HepG2 (cell line): ENCODE data around the gene DGKG. TPM values are rescaled to one million over a fixed set of nuclear protein-coding genes. Genes with fewer than 3 reads are reported as not detected.

Experiments used
- ATAC-seq: fragments of 200-7000 bp; cut with Tn5 transposase; 3 replicates; pipeline ENCODE4 v1.9.1; 2020; ENCODE audit warnings: mild to moderate bottlenecking, moderate library complexity
- BruUV-seq: library from RNA; stranded (reverse); fragments of 400-500 nt; replicated peaks from 2 replicates; lab custom pipeline; 2021; lab: Mats Ljungman, UMichigan
- CTCF ChIA-PET: fragments of 300-600 bp; formaldehyde crosslinking; extraction: SDS; loops from one replicate; lab custom pipeline; 2021; ENCODE audit warnings: low total read pairs, inconsistent platforms, low intra/inter-chr PET ratio; lab: Yijun Ruan, JAX
- POLR2A ChIA-PET: fragments of 350-600 bp; sonication (Branson Sonifier 250); formaldehyde crosslinking; loops from one replicate; lab custom pipeline; 2020; ENCODE audit warnings: antibody characterized with exemption, inconsistent platforms; lab: Yijun Ruan, JAX
- DNase-seq: peaks from one replicate; pipeline ENCODE4 v3.0.0-alpha.2; 2015; ENCODE audit warnings: low spot score
- FAIRE-seq: peaks from 3 replicates; lab custom pipeline; 2011; peaks lifted over from hg19 to GRCh38; lab: Jason Lieb, UNC
- H2AFZ ChIP-seq: one replicate; pipeline ENCODE4 v1.6.1; 2011; ENCODE audit warnings: low read length, inconsistent platforms
- H3K27ac ChIP-seq: fragments of 300-600 bp; 3 replicates; pipeline ENCODE4 v1.8.0; 2011; ENCODE audit warnings: mixed run types, mild to moderate bottlenecking, mixed read lengths, low read length, inconsistent platforms; ENCODE audit not compliant: insufficient read depth; ENCODE audit errors: extremely low read length
- H3K27me3 ChIP-seq, 2 experiments: fragments of 200-600 bp in 1 of 2; 2 replicates in 1 of 2; 3 replicates in 1 of 2; pipeline versions ENCODE4 v1.6.0 to v1.8.0; 2011; ENCODE audit warnings: low read length in 2 of 2, mild to moderate bottlenecking in 2 of 2, moderate library complexity in 2 of 2, inconsistent platforms in 1 of 2; ENCODE audit not compliant: insufficient read depth in 2 of 2, control insufficient read depth in 1 of 2
- H3K36me3 ChIP-seq, 2 experiments: fragments of 200-600 bp in 1 of 2; replicated peaks in 1 of 2; 2 replicates in 1 of 2; 3 replicates in 1 of 2; pipeline versions ENCODE4 v1.5.1 to v1.8.0; 2011; ENCODE audit warnings: low read length in 2 of 2, inconsistent platforms in 1 of 2; ENCODE audit not compliant: insufficient read depth in 2 of 2, control insufficient read depth in 1 of 2
- H3K4me1 ChIP-seq: 2 replicates; pipeline ENCODE4 v1.5.1; 2012; ENCODE audit warnings: low read length, inconsistent platforms; ENCODE audit not compliant: insufficient read depth
- H3K4me2 ChIP-seq: 2 replicates; pipeline ENCODE4 v1.6.0; 2011; ENCODE audit warnings: low read depth, low read length, inconsistent platforms
- H3K4me3 ChIP-seq, 3 experiments: fragments of 200-600 bp in 1 of 3; sonication (generic), shearing (Covaris generic) in 1 of 3; replicated peaks in 1 of 3; 2 replicates each; pipeline ENCODE4 v1.5.1; 2011 to 2016; ENCODE audit warnings: low read length in 3 of 3, inconsistent platforms in 2 of 3, low read depth in 2 of 3, mild to moderate bottlenecking in 2 of 3, control low read depth in 1 of 3, mixed read lengths in 1 of 3; ENCODE audit not compliant: insufficient read depth in 1 of 3
- H3K79me2 ChIP-seq: one replicate; pipeline ENCODE4 v1.6.1; 2011; ENCODE audit warnings: low read length, inconsistent platforms; ENCODE audit not compliant: insufficient read depth
- H3K9ac ChIP-seq: 2 replicates; pipeline ENCODE4 v1.6.0; 2011; ENCODE audit warnings: mild to moderate bottlenecking, low read depth, low read length, inconsistent platforms; ENCODE audit not compliant: insufficient read depth
- H3K9me3 ChIP-seq: 2 replicates; pipeline ENCODE4 v1.5.1; 2012; ENCODE audit warnings: mild to moderate bottlenecking, low read length
- H4K20me1 ChIP-seq: 2 replicates; pipeline ENCODE4 v1.6.0; 2011; ENCODE audit warnings: inconsistent platforms, mild to moderate bottlenecking, low read length, moderate library complexity; ENCODE audit not compliant: insufficient read depth
- ATM ChIP-seq: fragments of 450-650 bp; IDR thresholded peaks from 2 replicates; pipeline ENCODE4 v1.7.1; 2017; ENCODE audit warnings: mild to moderate bottlenecking, borderline replicate concordance
- CREB1 ChIP-seq, 2 experiments: fragments of 450-650 bp in 1 of 2; IDR thresholded peaks; 2 replicates each; pipeline ENCODE4 v1.6.1; 2016 to 2017; ENCODE audit warnings: control low read depth in 1 of 2, mild to moderate bottlenecking in 1 of 2, missing compliant biosample characterization in 1 of 2, missing genetic modification characterization in 1 of 2
- DR1 ChIP-seq: sonication (generic); formaldehyde crosslinking; IDR thresholded peaks from 2 replicates; pipeline ENCODE4 v1.8.0; 2021; ENCODE audit warnings: mild to moderate bottlenecking, missing genetic modification reagents, inconsistent platforms
- HNF1A ChIP-seq, 2 experiments: sonication (generic) in 1 of 2; formaldehyde crosslinking in 1 of 2; IDR thresholded peaks; 2 replicates each; pipeline versions ENCODE4 v1.4.0 to v1.6.1; 2016 to 2020; ENCODE audit warnings: borderline replicate concordance in 1 of 2, low read depth in 1 of 2, mild to moderate bottlenecking in 1 of 2, missing genetic modification reagents in 1 of 2
- IKZF4 ChIP-seq: sonication (generic); formaldehyde crosslinking; IDR thresholded peaks from 2 replicates; pipeline ENCODE4 v1.5.1; 2020; ENCODE audit warnings: borderline replicate concordance, mild to moderate bottlenecking, low read depth, missing genetic modification reagents; ENCODE audit errors: not compliant biosample characterization
- MXD3 ChIP-seq: IDR thresholded peaks from 2 replicates; pipeline ENCODE4 v1.6.1; 2016; ENCODE audit warnings: mild to moderate bottlenecking, missing biosample characterization, missing genetic modification reagents
- NR2F1 ChIP-seq, 2 experiments: fragments of 450-650 bp in 1 of 2; formaldehyde crosslinking in 1 of 2; IDR thresholded peaks; 2 replicates each; pipeline versions ENCODE4 v1.5.0 to v1.6.1; 2016 to 2020; ENCODE audit warnings: mild to moderate bottlenecking in 1 of 2, missing compliant biosample characterization in 1 of 2, missing genetic modification reagents in 1 of 2, moderate library complexity in 1 of 2
- PITX1 ChIP-seq: sonication (generic); formaldehyde crosslinking; IDR thresholded peaks from 2 replicates; pipeline ENCODE4 v1.5.1; 2020; ENCODE audit warnings: mild to moderate bottlenecking, missing genetic modification reagents
- SPEN ChIP-seq: sonication (generic); formaldehyde crosslinking; IDR thresholded peaks from 2 replicates; pipeline ENCODE4 v1.5.1; 2020; ENCODE audit warnings: low read depth, mild to moderate bottlenecking, missing genetic modification reagents
- ZNF274 ChIP-seq: sonication (generic); formaldehyde crosslinking; IDR thresholded peaks from 2 replicates; pipeline ENCODE4 v1.5.1; 2020; ENCODE audit warnings: mild to moderate bottlenecking, missing genetic modification reagents
- ZNF800 ChIP-seq: sonication (generic); formaldehyde crosslinking; IDR thresholded peaks from 2 replicates; pipeline ENCODE4 v1.4.0; 2020; ENCODE audit warnings: missing genetic modification reagents
- WGBS: methylation state at CpG from one replicate; pipeline ENCODE4 v1.1.6; 2017; ENCODE audit warnings: low lambda C conversion rate; 5-methylcytosine and 5-hydroxymethylcytosine counted together
- in situ Hi-C: cut with HindIII; loops from 2 replicates; pipeline ENCODE4 v1.10.0; 2017; ENCODE audit warnings: low pct_unique_long_range_greater_than_20kb; ENCODE audit not compliant: extremely low pct_ligation_motif_present
- intact Hi-C: fragments of 100-400 bp; cut with micrococcal nuclease; formaldehyde crosslinking; loops from one replicate; pipeline ENCODE4 v1.10.0; 2022; ENCODE audit not compliant: unreplicated experiment
- polyA plus RNA-seq, 8 experiments: library from polyadenylated mRNA; depleted of rRNA in 3 of 8; stranded (reverse) in 7 of 8; unstranded in 1 of 8; fragments of >200 nt; fragmentation: Illumina TruSeq in 4 of 8; extraction: Trizol in 4 of 8; gene quantifications; 2 replicates each; pipeline versions ENCODE4 v1.2.1 to v1.2.3, GENCODE V29; 2011 to 2016; ENCODE audit warnings: low read depth in 4 of 8, missing spikeins in 1 of 8, mixed read lengths in 1 of 8; ENCODE audit not compliant: insufficient read depth in 1 of 8
- total RNA-seq, 5 experiments: library from RNA; depleted of rRNA; stranded (reverse); fragments of >200 nt; fragmentation: Illumina TruSeq; extraction: Trizol; gene quantifications; 2 replicates each; pipeline ENCODE4 v1.2.3, GENCODE V29; 2016; ENCODE audit warnings: low read depth in 1 of 5

Gene DGKG
- total and polyA plus RNA-seq, 2 of the 13 experiments (the other 11 are each of a cell fraction or from before 2014, with no cell fraction given): 3.8 to 6.2 TPM

- TF ChIP-seq ZNF800 (CRISPR knock-in tag): no peak
- TF ChIP-seq, all 625 proteins: peak for 0
These were observed 239.0 kb downstream of the DGKG start (continued) for GRCh38 chr3:186123012-186123411.

GRCh38 chr3:186121968-186122367 lies 240.1 kb downstream of the DGKG start:
- no peak overlapping the region for H3K9ac ChIP-seq
- no peaks in the 10 kb centered on the region for H3K27me3 ChIP-seq
- no peaks in the 10 kb centered on the region for H3K9me3 ChIP-seq
- ATAC-seq: no peak
- no peaks in the 10 kb centered on the region for H3K79me2 ChIP-seq
- no peak overlapping the region for H3K4me3 ChIP-seq
- H2AFZ ChIP-seq: no peak overlapping the region
- in situ Hi-C loops: no loop called here
- WGBS: 17% methylated on average over 2 of the region's 2 CpGs
- no peak for DNase-seq
- no peak overlapping the region for H3K27ac ChIP-seq
- peaks cover 7% of the 10 kb centered on the region; the same call in 1 of the 2 replicates for H3K4me1 ChIP-seq
- H4K20me1 ChIP-seq: no peaks in the 10 kb centered on the region
- intact Hi-C loops: no loop called here
- CTCF ChIA-PET: no interaction called here
- no TSS peak for BruUV-seq
- no peaks in the 10 kb centered on the region for H3K36me3 ChIP-seq
- no peak overlapping the region for H3K4me2 ChIP-seq
- POLR2A ChIA-PET: interaction anchor here (0.9 kb wide), 1 partner anchor 11 kb away, joined by 3 read pairs; no protein-coding TSS in a partner anchor
- no peak for FAIRE-seq
- TF ChIP-seq IKZF4 (CRISPR knock-in tag) (no peak), PITX1 (CRISPR knock-in tag) (no peak), DR1 (CRISPR knock-in tag) (no peak), ATM (no peak), HNF1A (IDR thresholded peaks at IDR 0.05; ENCODE audit: low read depth) (no peak), HNF1A (CRISPR knock-in tag; IDR thresholded peaks at IDR 0.05; ENCODE audit: borderline replicate concordance) (no peak), MXD3 (CRISPR knock-in tag) (no peak), ZNF274 (CRISPR knock-in tag) (no peak), SPEN (CRISPR knock-in tag) (no peak), CREB1 (IDR thresholded peaks at IDR 0.05) (no peak), CREB1 (CRISPR knock-in tag; IDR thresholded peaks at IDR 0.05) (no peak), NR2F1 (CRISPR knock-in tag; IDR thresholded peaks at IDR 0.05) (no peak)
